Astrocyte of the cerebellum (primary cell): ENCODE measurements around the gene DNAH9.
A peak's percentile ranks its signal among the peaks of the same experiment; 100 is the strongest.

Experiments used
- DNase-seq: peaks from one replicate; pipeline ENCODE4 v3.0.0-alpha.2; 2011; ENCODE audit warnings: low read depth
- H3K4me3 ChIP-seq: 2 replicates; pipeline ENCODE4 v1.5.1; 2011; ENCODE audit warnings: mild to moderate bottlenecking, low read depth, low read length, moderate library complexity
- in situ Hi-C: cut with HindIII; loops from 2 replicates; pipeline ENCODE4 v1.10.0; 2017; ENCODE audit warnings: low sequenced_read_pairs
- TF ChIP-seq, protein P1 (sequence below): IDR thresholded peaks from 2 replicates; pipeline ENCODE4 v1.5.1; 2012; ENCODE audit warnings: low read length, low read depth, moderate library complexity, mild to moderate bottlenecking; ENCODE audit errors: missing control alignments

DNAH9 gene

GRCh38 chr17:11805952-11806351, 207.7 kb downstream of the DNAH9 start:
- in situ Hi-C loops = no loop called here
- no peak for DNase-seq
- no peak overlapping the region for H3K4me3 ChIP-seq
- TF ChIP-seq, protein P1, sequence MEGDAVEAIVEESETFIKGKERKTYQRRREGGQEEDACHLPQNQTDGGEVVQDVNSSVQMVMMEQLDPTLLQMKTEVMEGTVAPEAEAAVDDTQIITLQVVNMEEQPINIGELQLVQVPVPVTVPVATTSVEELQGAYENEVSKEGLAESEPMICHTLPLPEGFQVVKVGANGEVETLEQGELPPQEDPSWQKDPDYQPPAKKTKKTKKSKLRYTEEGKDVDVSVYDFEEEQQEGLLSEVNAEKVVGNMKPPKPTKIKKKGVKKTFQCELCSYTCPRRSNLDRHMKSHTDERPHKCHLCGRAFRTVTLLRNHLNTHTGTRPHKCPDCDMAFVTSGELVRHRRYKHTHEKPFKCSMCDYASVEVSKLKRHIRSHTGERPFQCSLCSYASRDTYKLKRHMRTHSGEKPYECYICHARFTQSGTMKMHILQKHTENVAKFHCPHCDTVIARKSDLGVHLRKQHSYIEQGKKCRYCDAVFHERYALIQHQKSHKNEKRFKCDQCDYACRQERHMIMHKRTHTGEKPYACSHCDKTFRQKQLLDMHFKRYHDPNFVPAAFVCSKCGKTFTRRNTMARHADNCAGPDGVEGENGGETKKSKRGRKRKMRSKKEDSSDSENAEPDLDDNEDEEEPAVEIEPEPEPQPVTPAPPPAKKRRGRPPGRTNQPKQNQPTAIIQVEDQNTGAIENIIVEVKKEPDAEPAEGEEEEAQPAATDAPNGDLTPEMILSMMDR = no peak

DNA sequence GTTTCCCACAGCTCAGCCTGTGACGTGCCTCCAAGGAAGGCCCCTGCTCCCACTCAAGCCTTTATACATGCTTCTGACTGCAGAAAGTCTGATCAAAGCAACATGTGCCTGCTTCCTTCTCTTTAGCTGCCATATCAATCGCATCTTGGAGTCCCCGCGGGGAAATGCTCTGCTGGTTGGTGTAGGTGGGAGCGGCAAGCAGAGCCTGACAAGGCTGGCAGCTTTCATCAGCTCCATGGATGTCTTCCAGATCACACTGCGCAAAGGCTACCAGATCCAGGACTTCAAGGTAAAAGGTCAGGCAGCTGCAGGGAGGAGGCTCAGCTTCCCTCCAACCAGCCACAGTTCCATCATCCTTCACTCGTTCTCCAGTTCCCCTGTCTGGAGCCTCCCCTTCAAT, 209.3 kb downstream of the DNAH9 start:
- DNase-seq = no peak
- TF ChIP-seq, protein P1 = no peak
- in situ Hi-C loops = no loop called here
- no peak overlapping the region for H3K4me3 ChIP-seq

GRCh38 chr17:11813278-11813677, 215.0 kb downstream of the DNAH9 start:
- no peak for DNase-seq
- TF ChIP-seq, protein P1 = no peak
- H3K4me3 ChIP-seq = no peak overlapping the region
- in situ Hi-C loops = no loop called here

GRCh38 chr17:11813871-11814270, 215.6 kb downstream of the DNAH9 start:
- in situ Hi-C loops = no loop called here
- TF ChIP-seq, protein P1 = no peak
- H3K4me3 ChIP-seq = no peak overlapping the region
- DNase-seq = peak; percentile 5

- H3K4me3 ChIP-seq = no peak overlapping the region
- TF ChIP-seq, protein P1 = no peak
Observed at GRCh38 chr17:11814655-11815262, 216.5 kb downstream of the DNAH9 start.

GRCh38 chr17:11816409-11816808, 218.1 kb downstream of the DNAH9 start:
- no peak overlapping the region for H3K4me3 ChIP-seq
- no peak for DNase-seq
- TF ChIP-seq, protein P1 = no peak
- in situ Hi-C loops = no loop called here

More at GRCh38 chr17:11814655-11815262, 216.5 kb downstream of the DNAH9 start:
- in situ Hi-C loops = no loop called here
- DNase-seq = peak; percentile 8
